PC-3 (cell line): Measurements from ENCODE around the gene B4GALNT1.
"Not testable (repeated sequence)": the region's sequence is repeated elsewhere in the genome, so short reads cannot be mapped to it uniquely, and the experiment has no call there.

Experiments used
- EZH2 ChIP-seq: fragments of 300-600 bp; sonication (generic); IDR thresholded peaks from one replicate; pipeline ENCODE4 v1.6.1; 2017; ENCODE audit warnings: antibody characterized with exemption, mild to moderate bottlenecking, low read length; ENCODE audit not compliant: unreplicated experiment
- EZH2phosphoT487 ChIP-seq: fragments of 300-600 bp; sonication (generic); IDR thresholded peaks from 2 replicates; pipeline ENCODE4 v1.6.1; 2018; ENCODE audit warnings: mild to moderate bottlenecking, antibody characterized with exemption, low read length, borderline replicate concordance
- TF ChIP-seq, protein P1 (sequence below): fragments of 300-600 bp; sonication (generic); conservative IDR thresholded peaks from 2 replicates; pipeline ENCODE4 v1.5.1; 2017; ENCODE audit warnings: antibody characterized with exemption, low read depth, mild to moderate bottlenecking, low read length

- TF ChIP-seq, protein P1, sequence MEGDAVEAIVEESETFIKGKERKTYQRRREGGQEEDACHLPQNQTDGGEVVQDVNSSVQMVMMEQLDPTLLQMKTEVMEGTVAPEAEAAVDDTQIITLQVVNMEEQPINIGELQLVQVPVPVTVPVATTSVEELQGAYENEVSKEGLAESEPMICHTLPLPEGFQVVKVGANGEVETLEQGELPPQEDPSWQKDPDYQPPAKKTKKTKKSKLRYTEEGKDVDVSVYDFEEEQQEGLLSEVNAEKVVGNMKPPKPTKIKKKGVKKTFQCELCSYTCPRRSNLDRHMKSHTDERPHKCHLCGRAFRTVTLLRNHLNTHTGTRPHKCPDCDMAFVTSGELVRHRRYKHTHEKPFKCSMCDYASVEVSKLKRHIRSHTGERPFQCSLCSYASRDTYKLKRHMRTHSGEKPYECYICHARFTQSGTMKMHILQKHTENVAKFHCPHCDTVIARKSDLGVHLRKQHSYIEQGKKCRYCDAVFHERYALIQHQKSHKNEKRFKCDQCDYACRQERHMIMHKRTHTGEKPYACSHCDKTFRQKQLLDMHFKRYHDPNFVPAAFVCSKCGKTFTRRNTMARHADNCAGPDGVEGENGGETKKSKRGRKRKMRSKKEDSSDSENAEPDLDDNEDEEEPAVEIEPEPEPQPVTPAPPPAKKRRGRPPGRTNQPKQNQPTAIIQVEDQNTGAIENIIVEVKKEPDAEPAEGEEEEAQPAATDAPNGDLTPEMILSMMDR: not testable (repeated sequence)
- TF ChIP-seq EZH2, EZH2phosphoT487: not testable (repeated sequence)
Observed at GRCh38 chr12:57618431-57618830, 14.6 kb downstream of the B4GALNT1 start.
